ENCODE measurements around the gene DYNC2LI1.

DYNC2LI1 gene

DNA sequence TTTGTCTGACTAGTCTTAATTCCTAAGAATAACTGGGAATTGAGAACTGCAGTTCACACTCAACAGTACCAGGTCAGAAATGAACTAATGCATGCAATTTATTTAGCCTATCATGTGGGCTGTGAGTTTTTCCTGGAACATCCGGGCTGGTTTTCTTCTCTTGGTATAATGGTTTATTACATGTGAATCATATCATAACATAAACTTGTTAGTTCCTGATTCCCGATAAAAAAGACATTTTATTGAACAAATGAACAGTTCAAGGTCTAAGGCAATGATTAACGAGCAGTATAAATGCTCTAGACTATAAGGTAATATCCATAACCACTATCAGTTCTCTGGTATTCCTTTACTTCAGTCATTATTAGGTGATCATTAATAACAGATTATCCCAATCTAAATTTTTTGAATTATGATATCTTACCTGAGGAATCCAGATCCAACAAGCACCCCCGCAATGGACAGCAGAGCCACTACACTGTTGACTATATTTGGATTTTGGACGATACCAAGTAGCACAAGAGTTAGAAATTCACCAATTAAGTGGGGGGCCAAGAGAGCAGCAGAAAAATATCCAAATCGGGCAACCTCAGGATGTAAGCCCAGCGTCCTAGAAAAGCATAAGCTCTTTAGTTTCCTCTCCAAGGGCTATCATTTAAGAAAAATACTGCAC is 45.8 kb downstream of the DYNC2LI1 start:
- no peak for DNase-seq

DNA sequence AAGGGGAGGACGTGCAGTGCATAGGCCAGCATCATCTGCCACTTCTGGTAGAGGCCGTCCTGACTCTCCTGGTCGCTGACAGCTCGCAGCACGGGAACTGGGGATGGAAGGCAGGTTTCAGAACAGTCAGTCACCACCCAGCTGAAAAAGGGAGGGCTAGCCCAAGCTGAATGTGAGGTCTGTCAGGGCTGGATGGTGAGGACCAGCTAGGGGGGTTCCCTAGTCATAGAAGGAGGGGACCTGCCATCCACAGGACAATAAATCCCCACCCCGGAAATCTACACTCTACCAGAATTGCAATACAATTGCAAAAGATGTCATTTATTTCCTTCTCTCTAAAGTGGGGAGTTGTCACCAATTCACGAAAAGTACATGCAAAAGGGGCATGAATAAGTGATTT is 49.0 kb downstream of the DYNC2LI1 start:
- DNase-seq = no peak

DNA sequence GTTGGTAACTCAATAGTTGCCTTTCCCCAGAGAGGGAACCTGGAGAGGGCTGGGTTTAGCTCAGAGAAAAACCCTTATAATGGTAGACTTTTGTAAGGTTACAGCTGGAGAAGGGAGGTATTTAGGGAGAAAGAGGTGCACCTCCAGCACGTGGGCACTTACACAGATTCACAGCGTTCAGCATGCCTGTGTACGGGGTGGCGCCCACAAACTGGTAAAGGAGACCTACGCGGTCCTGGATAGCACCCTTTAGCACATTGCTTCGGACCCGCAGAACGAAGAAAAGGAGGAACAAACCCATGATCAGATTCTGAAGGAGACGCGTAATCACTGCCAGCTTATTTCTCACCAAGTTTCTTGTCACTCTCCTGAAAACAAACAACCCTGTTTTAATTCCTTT is 49.9 kb downstream of the DYNC2LI1 start:
- no peak for DNase-seq

DNA sequence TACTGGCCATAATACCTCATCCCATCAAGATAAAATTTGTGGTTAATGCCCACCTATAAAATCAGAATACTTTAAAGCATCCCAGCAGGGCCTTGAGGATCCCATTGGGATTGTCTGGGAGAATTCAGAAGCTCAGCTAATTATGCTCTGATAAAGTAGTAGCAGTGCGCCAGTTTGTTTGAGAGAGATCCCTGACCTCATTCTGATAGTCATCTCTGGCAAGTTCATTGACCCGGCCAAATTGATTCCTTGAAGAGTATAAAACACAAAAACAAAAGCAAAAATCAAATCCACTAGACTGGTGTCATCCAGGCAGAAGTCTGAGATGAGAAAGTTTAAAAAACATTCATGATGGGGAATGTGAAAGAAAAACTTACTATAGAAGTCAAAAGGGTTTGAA is 50.7 kb downstream of the DYNC2LI1 start:
- no peak for DNase-seq

DNA sequence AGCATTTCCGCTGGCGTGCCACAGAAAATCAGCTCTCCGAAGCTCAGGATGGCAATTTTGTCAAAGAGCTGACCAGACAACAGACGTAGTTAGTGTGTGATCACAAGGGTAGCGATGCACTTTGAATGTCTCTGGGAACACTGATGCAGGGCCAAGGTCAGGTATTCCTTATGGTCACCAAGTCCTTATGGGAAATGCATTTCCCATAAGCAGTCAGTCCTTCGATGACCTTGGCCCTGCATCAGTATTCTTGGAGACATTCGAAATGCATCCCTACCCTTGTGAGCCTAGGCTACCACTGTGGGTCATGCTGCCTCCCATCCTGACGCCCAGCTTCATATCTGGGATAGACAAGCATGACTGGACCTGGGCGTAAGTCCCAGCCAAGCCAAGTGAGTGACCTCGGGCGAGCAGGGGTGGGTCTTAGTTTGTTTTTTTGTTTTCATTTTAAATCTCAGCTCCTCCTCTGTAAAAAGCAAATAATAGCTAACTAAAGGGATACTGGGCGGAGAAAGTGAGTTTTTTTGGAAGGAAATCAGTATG is 51.2 kb downstream of the DYNC2LI1 start:
- no peak for DNase-seq

DNA sequence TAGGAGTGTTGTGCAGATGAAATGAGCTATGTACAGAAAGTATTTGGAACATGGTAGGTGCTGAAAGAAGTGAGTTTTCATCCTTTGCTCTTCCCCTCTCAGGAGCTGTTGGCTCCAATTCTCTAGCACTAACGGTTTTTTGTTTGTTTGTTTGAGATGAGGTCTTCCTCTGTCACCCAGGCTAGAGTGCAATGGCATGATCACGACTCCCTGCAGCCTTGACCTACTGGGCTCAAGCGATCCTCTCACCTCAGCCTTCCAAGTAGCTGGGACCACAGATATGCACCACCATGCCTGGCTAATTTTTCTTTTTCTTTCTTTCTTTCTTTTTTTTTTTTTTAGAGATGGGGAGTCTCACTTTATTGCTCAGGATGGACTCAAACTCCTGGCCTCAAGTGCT is 52.0 kb downstream of the DYNC2LI1 start:
- DNase-seq = no peak

DNA sequence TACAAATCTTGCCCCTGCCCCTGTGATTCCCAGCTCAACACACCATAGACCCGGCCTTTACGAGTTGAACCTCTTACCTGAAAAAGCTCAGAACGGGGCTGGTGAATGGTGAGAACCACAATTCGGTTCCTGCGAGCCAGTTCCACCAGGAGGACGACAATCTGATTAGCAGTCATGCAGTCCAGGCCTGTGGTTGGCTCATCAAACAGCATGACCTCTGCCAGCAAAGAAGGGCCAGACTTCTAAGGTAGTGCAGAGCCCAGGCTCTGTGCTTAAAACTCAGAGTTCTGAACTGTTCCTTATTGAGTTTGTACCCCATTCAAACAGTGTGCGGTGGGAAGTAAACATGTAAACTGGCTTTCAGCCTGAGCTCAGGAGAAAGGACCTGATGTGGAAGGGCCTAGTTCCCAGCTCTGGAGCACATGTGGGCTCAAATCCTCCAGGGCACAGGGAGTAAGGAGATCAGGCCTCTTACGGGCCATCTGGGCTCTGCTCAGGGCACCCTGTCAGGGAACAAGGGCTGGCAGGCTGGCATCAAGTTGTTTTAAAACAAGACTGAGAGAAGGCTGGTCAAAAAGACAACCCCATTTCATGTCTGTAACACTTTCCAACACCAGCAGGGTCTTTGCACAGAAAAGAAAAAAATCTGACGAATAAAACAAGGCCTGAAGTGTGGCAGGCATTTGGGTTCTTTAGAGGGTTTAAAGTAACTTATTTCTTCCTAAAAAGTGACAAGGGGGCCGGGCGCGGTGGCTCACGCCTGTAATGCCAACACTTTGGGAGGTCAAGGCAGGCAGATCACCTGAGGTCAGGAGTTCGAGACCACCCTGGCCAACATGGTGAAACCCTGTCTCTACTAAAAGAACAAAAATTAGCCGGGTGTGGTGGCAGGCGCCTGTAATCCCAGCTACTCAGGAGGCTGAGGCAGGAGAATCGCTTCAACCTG is 52.7 kb downstream of the DYNC2LI1 start:
- no peak for DNase-seq

DNA sequence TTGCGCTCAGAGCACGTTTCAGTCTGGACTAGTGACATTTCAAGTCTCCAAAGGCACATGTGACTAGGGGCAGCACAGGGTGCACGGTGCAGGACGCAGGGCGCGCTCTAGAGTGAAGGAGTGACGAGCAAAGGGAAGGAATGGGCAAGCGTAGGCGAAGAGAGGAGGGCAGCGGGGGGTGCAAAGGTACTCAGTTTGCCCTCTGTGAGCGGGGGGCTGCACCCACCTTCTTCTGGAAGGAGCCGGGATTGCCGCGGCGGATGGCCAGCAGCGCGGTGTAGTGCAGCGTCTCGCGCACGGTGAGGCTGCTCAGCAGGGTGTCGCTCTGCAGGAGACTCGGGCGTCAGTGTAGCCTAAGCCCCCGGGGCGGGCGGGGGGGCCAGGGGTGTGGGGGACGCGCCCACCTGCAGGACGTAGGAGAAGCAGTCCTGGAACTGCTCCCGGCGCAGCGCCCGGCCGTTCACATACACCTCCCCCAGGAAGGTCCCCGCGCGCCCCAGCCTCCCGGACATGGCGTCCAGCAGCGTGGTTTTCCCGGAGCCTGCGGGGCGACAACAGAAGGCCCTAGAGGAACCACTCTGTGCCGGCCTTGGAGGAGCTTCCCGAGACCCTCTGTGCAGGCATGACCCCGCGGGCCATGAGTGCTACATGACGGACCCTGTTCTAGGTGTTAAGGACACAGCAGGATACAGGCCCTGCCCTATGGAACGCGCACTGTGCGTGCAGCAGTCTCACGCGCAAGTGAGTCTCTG is 57.9 kb downstream of the DYNC2LI1 start:
- no peak for DNase-seq

DNA sequence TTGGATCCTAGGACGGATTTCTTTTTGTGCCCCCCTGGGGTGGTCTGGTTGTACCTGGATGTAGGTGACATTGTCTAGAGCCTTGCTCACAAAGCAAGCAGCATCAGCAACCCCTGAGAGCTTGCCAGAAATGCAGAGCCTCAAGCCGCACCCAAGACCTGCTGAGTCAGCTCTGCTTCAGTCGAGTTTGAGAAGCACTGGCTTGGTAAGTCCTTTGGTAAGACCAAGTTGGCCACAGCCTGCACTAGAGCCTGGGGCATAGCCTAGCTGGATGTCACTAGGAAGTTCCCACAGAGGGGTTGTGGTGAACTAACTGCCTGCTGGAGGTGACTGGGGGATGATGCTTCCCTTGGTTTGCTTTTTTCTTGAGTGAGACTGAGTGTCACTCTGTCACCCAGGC is 58.6 kb downstream of the DYNC2LI1 start:
- DNase-seq = no peak

DNA sequence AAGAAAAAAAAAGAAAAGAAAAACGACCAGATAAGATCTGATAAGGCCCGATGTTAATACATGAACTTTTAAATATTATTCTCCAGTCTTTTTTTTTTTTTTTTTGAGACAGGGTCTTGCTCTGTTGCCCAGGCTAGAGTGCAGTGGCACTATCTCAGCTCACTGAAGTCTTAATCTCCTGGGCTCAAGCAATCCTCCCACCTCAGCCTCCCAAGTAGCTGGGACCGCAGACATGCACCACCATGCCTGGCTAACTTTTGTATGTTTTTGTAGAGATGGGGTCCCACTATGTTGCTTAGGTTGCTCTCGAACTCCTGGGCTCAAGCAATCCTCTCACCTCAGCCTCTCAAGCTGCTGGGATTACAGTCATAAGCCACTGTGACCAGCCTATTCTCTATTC is 63.2 kb downstream of the DYNC2LI1 start:
- DNase-seq = no peak

DNA sequence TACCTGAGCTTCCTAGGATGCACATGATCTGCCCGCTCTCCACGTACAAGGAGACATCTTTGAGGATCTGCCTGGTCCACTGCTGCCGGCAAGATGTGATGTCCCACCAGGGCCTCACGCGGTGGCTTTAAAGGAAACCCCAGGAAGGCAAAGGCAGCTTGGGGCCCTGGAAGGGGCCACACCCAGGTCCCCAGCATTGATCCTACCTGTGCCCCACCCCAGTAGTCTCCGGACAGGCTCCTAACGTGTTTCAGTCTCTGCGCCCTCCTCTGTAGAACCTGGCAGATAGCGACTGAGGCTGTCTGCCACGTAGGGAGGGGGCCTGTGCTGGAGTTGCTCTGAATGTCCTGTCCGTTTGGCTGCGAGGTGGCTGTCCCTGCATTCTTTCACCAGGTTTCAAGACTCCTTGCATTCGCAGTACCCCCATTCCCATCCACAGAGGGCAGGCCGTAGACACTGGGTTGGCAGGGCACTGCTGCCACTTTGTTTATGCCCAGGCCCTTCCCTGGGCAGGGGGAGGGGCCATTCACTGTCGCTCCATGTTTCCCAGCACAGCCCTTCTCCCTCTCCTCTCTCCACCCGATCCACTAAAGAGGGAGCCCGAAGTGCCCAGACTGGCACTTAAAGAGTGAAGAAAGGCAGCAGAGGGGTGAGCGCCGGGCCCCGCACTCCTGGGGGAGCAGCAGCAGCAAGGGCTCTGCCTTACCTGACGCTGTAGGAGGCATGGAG is 64.2 kb downstream of the DYNC2LI1 start:
- no peak for DNase-seq

DNA sequence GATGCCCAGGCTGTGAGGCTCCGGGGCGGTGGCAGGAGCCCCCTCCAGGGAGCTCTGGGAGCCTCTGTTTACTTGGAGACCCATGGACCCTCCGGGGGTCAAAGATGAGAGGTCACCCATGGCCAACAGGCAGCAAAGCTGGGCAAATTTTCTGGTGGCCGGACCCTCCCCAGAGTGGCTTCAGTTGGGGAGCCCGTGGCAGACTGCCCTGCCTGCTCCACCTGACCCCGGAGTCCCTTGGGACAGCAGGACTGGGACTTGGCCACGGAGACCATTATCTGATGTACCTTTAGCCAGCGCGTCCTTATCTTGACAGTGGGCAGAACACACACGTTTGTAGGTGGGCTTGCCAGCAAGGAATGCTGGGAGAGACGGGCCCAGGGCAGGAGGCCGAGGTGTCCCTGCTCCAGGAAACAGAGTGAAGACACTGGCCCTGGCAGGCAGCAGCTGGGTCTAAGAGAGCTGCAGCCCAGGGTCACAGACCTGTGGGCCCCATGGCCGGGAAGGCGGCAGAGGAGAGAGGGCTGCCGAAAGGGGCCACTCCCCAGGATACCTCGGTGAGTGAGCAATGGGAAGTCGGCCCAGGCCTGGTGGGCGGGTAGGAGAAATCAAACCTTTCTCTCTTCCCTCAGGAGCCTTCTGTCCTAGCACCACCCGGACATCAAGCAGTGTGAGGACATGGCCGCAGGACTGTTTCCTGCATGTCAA is 64.9 kb downstream of the DYNC2LI1 start, which contains the start of the genes ABCG5 and ABCG8:
ABCG5 (minus strand) TSS at position 280 of the 708 bp plus-strand sequence; CDS start at position 120, 160 bp downstream.
ABCG8 (plus strand) TSS at position 412 of the 708 bp plus-strand sequence; CDS start at position 495, 83 bp downstream.
- DNase-seq = no peak

DNA sequence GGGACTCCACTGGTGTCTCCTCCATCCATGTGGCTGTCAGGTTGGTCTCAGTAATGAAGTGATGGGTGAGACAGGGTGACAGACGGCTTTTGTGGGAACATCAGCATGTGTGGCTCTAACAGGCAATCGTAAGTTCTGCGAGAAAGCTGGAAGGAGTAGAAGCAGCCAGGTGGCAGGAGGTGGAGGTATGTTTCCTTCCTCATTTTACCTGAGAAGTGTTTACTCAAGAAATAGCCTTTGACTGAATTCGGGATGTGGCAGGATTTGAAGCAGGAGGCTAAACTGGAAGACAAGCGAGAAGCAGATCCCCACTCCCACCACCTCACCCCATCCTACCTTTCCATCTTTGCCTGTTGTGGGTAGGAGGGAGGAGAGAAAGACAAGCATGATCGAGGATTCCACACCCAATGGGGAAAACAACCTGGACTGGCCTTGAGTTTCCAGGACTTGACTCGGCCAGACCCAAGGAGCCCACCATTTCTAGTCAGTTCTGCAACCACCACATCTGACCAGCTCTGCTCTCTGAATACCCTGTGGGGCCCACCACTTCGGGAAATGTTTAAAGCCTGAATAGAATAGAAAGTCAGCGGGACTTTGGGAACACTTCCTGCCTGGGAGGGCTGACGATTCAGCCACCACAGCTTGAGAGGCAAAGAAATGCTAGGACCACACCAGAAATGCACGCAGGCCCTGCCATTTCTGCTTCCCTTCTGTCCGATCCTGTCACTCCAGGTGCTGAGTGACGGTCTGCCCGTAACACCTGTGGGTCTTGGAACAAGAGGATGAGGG is 66.1 kb downstream of the DYNC2LI1 start:
- DNase-seq = no peak

DNA sequence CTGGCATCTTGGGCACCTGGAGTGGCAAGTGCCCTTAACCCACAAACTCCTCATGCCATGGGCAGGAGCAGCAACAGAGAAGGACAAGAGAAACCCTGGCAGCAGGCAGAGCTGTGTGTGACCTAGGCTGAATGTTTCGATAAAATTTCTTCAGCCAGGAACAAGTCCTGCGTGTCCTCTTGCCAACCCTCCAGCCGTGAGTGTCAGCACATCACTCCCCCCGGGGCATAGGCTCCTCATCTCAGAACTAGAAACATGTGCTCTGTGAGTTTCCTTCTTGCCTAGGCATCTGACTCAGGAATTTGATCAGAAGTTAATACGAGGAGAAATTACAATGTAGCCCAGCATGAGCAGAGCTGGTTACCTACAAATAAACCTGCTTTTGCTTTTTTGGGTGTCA is 67.1 kb downstream of the DYNC2LI1 start:
- DNase-seq = no peak

DNA sequence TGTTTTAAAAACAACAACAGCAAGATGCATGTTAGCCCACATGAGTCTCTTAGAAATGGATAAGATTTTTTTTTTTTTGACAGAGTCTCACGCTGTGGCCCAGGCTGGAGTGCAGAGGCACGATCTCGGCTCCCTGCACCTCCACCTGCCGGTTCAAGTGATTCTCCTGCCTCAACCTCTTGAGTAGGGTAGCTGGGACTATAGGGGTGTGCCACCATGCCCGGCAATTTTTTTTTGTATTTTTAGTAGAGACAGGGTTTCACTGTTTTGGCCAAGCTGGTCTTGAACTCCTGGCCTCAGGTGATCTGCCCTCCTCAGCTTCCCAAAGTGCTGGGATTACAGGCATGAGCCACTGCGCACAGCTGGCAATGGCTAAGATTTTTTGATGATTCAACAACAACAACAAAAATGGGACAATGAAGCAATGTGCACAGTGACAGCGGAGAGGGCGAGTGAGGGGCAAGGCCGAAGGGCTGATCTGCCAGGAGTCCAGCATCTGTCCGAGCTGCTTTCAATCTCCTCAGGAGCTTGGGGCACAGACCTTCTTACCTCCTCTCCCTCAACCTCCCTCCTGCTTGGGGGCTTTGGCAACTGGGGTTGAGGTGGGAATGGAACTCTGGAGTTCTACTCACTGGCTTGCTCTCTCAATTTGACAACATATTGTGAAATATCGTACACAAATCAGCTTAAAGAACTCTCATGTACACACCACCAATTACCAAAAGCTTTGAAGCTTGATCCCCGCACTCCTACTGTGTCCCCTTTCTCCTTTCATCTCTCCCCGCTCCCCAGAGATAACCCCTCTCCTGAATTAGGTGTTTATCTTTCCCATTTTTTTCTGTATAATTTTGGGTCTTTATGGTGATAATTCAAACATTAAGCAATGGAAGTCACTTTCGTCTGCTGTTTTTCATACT is 68.4 kb downstream of the DYNC2LI1 start:
- DNase-seq = no peak

DNA sequence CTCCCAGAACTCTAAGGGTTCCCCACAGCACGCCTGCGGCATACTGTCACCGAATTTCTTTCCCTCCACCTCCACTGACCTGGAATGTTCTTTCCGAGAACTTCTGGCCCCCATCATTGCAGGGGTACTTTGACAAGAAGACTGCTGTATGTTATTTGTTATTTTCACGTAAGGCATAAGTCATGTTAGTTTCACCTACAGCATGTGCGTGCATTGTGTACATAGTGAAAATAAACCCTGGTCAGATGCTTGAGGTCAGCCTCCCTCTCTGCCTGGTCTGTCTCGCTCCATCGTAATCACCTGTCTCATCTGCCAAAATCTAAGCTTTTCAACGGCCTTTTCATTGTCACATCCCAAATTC is 69.0 kb downstream of the DYNC2LI1 start:
- no peak for DNase-seq

DNA sequence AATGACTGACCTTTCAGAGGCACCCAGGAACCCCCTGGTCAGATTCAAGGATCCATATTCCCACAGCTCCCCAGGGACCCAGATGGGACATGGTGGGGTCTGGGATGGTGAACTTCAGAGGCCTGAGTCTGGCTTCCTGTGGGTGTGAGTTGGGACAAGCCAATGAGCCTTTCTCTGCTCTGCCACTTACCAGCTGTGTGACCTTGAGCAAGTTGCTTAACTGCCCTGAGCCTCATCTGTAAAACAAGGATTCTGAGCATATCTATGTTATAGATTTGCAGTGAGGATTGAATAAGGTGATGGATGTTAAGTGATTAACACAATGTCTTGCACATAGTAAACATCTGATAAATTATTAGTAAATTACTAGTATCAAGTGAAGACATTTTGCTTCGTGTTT is 71.3 kb downstream of the DYNC2LI1 start:
- no peak for DNase-seq

DNA sequence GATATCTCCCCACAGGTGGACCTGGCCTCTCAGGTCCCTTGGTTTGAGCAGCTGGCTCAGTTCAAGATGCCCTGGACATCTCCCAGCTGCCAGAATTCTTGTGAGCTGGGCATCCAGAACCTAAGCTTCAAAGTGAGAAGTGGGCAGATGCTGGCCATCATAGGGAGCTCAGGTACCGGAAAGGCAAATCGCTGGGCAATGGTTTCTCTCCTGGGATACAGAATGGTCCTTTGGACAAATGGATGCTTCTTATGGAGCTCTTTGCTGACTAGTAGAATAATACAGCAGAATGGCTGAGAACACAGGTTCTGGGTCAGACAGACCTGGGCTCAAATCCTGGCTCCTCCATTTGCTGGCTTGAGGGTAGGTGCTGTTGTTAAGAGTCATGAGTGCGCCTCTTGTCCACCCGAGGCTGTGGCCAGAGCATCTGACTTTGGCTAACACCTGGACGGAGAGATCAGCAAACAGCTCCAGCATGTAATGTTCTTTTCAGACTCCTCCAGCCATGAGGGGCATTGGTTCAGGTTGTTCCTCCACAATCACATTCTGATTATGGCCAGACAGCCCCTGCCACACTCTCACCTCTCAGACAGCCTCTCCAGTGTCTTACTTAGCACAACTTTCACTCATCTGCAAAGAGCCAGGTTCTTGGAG is 72.4 kb downstream of the DYNC2LI1 start:
- DNase-seq = no peak

DNA sequence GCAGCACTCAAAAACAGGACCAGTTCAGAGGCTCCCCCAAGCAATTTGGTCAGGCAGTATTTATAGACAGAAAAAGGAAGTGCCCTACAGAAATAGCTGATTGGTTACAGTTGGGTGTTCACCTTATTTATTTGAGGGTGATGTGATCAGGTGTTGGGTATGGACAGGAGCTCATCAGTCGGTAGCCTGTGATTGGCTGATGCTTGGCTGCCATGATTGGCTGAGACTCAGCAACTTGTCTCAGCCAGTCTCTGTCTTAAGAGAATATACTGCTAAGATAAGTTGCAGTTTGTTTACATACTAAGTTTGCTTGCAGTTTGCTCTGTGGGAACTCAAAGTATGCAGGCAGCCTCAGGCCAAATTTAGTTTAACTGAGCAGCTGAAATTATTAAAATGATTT is 74.4 kb downstream of the DYNC2LI1 start:
- DNase-seq = no peak

Data from stimulated activated CD8-positive, alpha-beta memory T cell treated with anti-CD3 and anti-CD28 coated beads, Interleukin-4, amount 100 ng/mL, for 48 hours (primary cell).